IgD-negative memory B cell (primary cell): Measurements from ENCODE around the gene STT3B. TPM values are rescaled to one million over a fixed set of nuclear protein-coding genes. Genes with fewer than 3 reads are reported as not detected.
"Not testable (repeated sequence)": the region's sequence is repeated elsewhere in the genome, so short reads cannot be mapped to it uniquely, and the experiment has no call there.

Experiments used
- H3K27ac Mint-ChIP-seq, 3 donors: one replicate each; pipeline ENCODE4 v1.8.0; 2020 to 2022; ENCODE audit warnings: mild to moderate bottlenecking in 3 of 3, mixed read lengths in 3 of 3, moderate library complexity in 1 of 3
- H3K27me3 Mint-ChIP-seq: one replicate; pipeline ENCODE4 v1.8.0; 2021; ENCODE audit warnings: mixed read lengths
- H3K36me3 Mint-ChIP-seq: one replicate; pipeline ENCODE4 v1.8.0; 2020; ENCODE audit warnings: mild to moderate bottlenecking, mixed read lengths
- H3K4me1 Mint-ChIP-seq, 3 donors: one replicate each; pipeline ENCODE4 v1.8.0; 2020 to 2022; ENCODE audit warnings: mixed read lengths in 3 of 3, mild to moderate bottlenecking in 1 of 3
- H3K4me3 Mint-ChIP-seq, 4 donors: one replicate each; pipeline ENCODE4 v1.8.0; 2020 to 2022; ENCODE audit warnings: mild to moderate bottlenecking in 4 of 4, mixed read lengths in 4 of 4, moderate library complexity in 3 of 4
- H3K9me3 Mint-ChIP-seq, 3 donors: one replicate each; pipeline ENCODE4 v1.8.0; 2020 to 2021; ENCODE audit warnings: mixed read lengths in 3 of 3, mild to moderate bottlenecking in 1 of 3
- polyA plus RNA-seq: library from polyadenylated mRNA; unstranded; fragments of 300-500 nt; fragmentation: Illumina TruSeq; gene quantifications from one replicate; pipeline ENCODE4 v1.2.3, GENCODE V29; 2021

STT3B gene
- polyA plus RNA-seq, 1 donor from 2014 or later: 52.8 TPM

DNA sequence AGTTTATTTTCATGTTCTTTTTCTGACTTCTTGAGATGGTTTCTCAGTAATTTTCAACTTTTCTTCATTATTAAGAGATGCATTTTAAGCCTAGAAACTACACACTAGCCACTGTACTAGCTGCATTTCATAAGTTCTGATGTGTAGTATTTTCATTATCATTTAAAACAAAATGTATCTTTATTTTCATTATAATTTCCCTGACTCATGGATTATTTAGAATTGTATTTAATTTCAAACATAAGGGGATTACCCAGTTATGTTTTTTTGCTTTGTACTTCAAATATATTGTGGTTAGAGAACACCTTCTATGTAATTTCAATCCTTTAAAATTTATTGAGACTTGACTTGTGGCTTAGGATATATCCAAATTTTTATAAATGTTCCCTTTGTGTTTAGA lies 44.5 kb downstream of the STT3B start:
- Mint-ChIP-seq H3K27me3 (no peaks in the 10 kb centered on the region), H3K9me3 (no peaks in the 10 kb centered on the region), H3K4me3 (no peak overlapping the region), H3K36me3 (peaks cover 10% of the 10 kb centered on the region), H3K27ac (no peak overlapping the region), H3K4me1 (peaks cover 21 to 33% (median 28%) of the 10 kb centered on the region in 3 donors)

DNA sequence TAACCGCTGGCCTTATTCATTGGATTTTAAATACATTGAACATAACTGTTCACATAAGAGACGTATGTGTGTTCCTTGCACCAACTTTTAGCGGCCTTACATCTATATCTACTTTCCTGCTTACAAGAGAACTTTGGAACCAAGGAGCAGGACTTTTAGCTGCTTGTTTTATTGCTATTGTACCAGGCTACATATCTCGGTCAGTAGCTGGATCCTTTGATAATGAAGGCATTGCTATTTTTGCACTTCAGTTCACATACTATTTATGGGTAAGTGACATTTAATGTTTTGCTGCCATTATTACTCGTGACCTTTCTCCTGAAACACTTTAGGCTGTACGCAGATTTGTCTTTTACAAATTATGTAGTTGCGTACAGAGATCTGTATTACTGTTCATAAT lies 47.1 kb downstream of the STT3B start:
- peaks cover 24% of the 10 kb centered on the region for H3K36me3 Mint-ChIP-seq
- H3K4me1 Mint-ChIP-seq: peaks cover 20 to 36% (median 27%) of the 10 kb centered on the region in 3 donors
- H3K27me3 Mint-ChIP-seq: no peaks in the 10 kb centered on the region
- no peak overlapping the region for H3K27ac Mint-ChIP-seq
- peaks cover 0 to 4% (median 0%) of the 10 kb centered on the region in 3 donors for H3K9me3 Mint-ChIP-seq
- no peak overlapping the region for H3K4me3 Mint-ChIP-seq

DNA sequence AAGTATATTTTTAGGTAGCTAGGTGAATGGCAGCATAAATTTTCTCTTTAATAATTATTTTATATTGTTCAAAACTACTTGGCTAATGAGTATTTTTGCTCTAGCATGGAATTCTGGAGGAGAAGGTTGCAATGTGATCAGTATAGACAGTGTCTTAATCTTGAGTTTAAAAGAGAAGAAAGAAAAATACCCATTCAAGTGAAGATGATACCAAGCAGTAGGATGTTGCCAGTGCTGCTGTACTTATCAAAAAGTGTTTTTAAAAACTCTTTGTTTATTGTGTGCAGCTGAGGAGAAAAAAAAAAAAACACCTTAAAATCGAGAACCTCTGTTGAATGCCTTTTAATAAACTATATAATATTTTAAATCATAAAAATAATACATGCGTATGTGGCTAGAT lies 47.9 kb downstream of the STT3B start:
- no peaks in the 10 kb centered on the region for H3K27me3 Mint-ChIP-seq
- no peak overlapping the region for H3K27ac Mint-ChIP-seq
- peaks cover 15 to 32% (median 22%) of the 10 kb centered on the region in 3 donors for H3K4me1 Mint-ChIP-seq
- H3K9me3 Mint-ChIP-seq: peaks cover 0 to 4% (median 4%) of the 10 kb centered on the region in 3 donors
- H3K4me3 Mint-ChIP-seq: no peak overlapping the region
- peaks cover 27% of the 10 kb centered on the region for H3K36me3 Mint-ChIP-seq

DNA sequence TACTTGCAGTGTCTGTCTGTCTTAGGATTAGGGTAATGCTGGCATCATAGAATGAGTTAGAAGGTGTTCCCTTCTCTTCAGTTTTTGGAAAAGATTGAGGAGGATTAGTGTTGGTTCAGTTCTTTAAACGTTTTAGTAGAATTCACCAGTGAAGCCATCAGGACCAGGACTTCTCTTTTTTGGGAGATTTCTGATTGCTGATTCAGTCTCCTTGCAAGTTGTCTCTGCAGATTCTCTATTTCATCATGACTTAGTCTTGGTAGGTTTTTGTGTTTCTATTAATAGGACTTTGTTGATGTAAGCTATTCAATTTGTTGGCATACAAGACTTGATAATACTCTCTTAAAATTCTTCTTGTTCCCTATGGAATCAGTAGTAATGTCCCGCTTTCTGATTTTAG lies 48.9 kb downstream of the STT3B start:
- no peaks in the 10 kb centered on the region for H3K27me3 Mint-ChIP-seq
- no peak overlapping the region for H3K4me3 Mint-ChIP-seq
- H3K36me3 Mint-ChIP-seq: peaks cover 32% of the 10 kb centered on the region
- H3K27ac Mint-ChIP-seq: no peak overlapping the region
- peaks cover 13 to 38% (median 22%) of the 10 kb centered on the region in 3 donors for H3K4me1 Mint-ChIP-seq
- H3K9me3 Mint-ChIP-seq: peaks cover 0 to 5% (median 4%) of the 10 kb centered on the region in 3 donors

DNA sequence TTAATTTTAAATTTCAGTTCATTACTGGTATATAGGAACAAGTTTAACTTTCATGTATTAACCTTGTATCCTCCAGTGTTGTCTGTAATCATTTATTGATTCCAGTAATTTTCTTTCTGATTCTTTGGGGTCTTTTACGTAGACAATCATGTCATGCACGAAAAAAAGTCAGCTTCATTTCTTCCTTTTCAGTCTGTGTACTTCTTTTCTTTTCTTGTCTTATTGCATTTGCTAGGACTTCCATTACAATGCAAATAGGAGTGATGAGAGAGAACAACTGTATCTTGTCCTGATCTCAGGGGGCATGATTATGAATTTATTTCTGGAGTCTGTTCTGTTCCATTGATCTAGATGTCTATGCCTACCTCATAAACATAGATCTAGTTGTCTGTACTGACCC lies 56.5 kb downstream of the STT3B start:
- Mint-ChIP-seq H3K4me1 (peaks cover 8 to 27% (median 14%) of the 10 kb centered on the region in 3 donors), H3K36me3 (peaks cover 48% of the 10 kb centered on the region), H3K9me3 (peaks cover 5 to 28% (median 11%) of the 10 kb centered on the region in 3 donors), H3K27me3 (no peaks in the 10 kb centered on the region), H3K27ac (no peak overlapping the region), H3K4me3 (no peak overlapping the region)

DNA sequence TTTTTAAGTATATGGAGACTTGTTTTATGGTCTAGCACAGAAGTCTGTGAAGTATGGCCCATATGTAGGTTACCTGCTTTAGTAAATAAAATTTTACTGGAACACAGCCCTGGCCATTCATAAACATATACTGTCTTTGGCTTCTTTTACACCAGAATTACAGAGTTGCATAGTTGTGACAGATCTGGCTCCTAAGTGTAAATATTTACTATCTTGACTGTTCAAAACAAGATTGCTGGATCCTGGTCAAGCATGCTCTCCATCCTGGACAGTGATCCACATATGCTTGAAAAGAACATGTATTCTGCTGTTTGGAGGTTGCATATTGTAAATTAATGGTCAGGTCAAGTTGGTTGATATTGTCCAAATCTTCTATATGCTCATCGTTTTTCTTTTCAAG lies 57.9 kb downstream of the STT3B start:
- peaks cover 47% of the 10 kb centered on the region for H3K36me3 Mint-ChIP-seq
- H3K27me3 Mint-ChIP-seq: no peaks in the 10 kb centered on the region
- H3K4me3 Mint-ChIP-seq: no peak overlapping the region
- no peak overlapping the region for H3K27ac Mint-ChIP-seq
- peaks cover 16 to 33% (median 16%) of the 10 kb centered on the region in 3 donors for H3K4me1 Mint-ChIP-seq
- peaks cover 5 to 24% (median 11%) of the 10 kb centered on the region in 3 donors for H3K9me3 Mint-ChIP-seq

DNA sequence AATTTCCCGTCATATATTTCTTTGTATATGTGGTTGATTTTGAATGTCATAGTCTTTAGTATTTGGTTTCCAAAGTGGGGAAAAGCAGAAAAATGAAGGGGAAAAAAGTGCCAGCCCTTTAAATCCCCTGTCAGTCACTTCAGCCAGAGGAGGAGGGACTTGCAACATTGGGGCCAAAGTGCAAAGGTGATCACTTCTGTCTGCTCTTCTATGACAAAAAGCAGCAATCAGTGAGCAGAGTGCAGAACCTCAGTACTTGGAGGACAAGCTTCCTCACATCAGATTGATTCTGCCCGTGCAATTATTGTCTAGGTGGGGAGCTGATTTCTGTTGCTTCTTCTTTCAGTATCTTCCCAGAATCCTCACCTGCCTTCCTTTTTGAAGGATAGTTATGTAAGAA lies 60.0 kb downstream of the STT3B start:
- Mint-ChIP-seq H3K36me3 (peaks cover 40% of the 10 kb centered on the region), H3K4me1 (peaks cover 18 to 28% (median 19%) of the 10 kb centered on the region in 3 donors), H3K27ac (no peak overlapping the region), H3K27me3 (no peaks in the 10 kb centered on the region), H3K4me3 (no peak overlapping the region), H3K9me3 (peaks cover 5 to 22% (median 11%) of the 10 kb centered on the region in 3 donors)

DNA sequence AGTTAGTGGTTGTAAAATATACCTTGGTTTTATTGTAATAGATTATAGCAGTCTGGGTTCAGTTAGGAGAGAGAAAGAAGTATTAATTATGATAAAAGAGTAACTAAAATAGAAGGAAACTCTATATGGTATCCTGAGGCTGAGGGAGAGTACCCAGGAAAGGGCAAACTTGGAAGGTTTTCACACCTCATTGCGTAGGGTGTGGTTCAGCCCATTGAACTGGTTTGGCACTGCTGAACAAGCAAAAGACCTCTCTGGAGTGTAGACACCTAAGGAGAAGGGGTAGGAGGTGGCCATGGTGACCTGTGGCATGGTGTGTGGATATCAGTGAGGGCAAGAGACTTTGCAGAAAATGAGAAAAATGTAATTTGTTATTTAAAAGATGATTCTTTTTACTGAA lies 63.5 kb downstream of the STT3B start:
- no peak overlapping the region for H3K27ac Mint-ChIP-seq
- H3K27me3 Mint-ChIP-seq: no peaks in the 10 kb centered on the region
- H3K4me1 Mint-ChIP-seq: peaks cover 17 to 28% (median 18%) of the 10 kb centered on the region in 3 donors
- peaks cover 2 to 7% (median 6%) of the 10 kb centered on the region in 3 donors for H3K9me3 Mint-ChIP-seq
- H3K4me3 Mint-ChIP-seq: no peak overlapping the region
- peaks cover 30% of the 10 kb centered on the region for H3K36me3 Mint-ChIP-seq

DNA sequence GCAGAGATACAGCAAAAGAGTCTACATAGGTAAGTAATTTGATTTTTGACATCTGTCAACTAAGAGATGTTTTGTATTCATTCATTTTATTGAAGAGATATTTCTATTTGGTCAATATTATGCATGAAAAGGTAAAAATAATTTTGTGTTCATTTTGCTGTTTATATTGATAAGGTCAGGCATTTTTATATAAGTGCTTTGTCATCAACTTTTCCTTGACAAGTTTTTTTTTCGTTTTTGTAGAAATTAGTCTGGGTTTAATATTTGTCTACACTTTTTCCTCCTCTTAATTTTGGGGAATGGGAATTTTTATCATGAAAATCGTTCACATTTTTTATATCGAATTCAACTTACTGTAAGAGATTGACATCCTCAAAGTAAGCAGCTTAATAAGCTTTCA lies 67.7 kb downstream of the STT3B start:
- Mint-ChIP-seq H3K36me3 (peaks cover 27% of the 10 kb centered on the region), H3K4me1 (peaks cover 4 to 9% (median 5%) of the 10 kb centered on the region in 3 donors), H3K4me3 (no peak overlapping the region), H3K27me3 (no peaks in the 10 kb centered on the region), H3K27ac (no peak overlapping the region), H3K9me3 (peaks cover 2 to 11% (median 7%) of the 10 kb centered on the region in 3 donors)

DNA sequence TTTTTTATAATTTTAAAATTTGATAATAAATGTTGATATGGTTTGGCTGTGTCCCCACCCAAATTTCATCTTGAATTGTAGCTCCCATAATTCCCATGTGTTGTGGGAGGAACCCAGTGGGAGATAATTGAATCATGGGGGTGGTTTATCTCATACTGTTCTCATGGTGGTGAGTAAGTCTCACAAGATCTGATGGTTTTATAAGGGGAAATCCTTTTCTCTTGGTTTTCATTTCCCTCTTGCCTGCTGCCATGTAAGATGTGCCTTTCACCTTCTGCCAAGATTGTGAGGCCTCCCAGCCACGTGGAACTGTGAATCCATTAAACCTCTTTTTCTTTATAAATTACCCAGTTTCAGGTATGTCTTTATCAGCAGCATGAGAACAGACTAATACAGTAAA lies 72.6 kb downstream of the STT3B start:
- not testable (repeated sequence) for H3K27ac Mint-ChIP-seq, H3K4me1 Mint-ChIP-seq, H3K27me3 Mint-ChIP-seq
- Mint-ChIP-seq H3K36me3 (peaks cover 44% of the 10 kb centered on the region), H3K4me3 (peak overlapping the region in 1 of 4 donors; percentile 30), H3K9me3 (peaks cover 2 to 31% (median 20%) of the 10 kb centered on the region in 3 donors)

DNA sequence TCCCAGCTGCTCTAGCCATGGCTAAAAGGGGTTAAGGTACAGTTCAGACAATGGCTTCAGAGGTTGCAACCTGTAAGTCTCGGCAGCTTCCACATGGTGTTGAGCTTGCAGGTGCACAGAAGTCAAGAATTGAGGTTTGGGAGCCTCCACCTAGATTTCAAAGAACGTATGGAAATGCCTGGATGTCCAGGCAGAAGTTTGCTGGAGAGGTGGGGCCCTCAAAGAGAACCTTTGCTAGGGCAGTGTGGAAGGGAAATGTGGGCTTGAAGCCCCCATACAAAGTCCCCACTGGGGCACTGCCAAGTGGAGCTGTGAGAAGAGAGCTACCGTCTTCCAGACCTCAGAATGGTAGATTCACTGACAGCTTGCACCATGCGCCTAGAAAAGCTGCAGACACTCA lies 73.7 kb downstream of the STT3B start:
- H3K9me3 Mint-ChIP-seq: peaks cover 2 to 31% (median 18%) of the 10 kb centered on the region in 3 donors
- H3K4me1 Mint-ChIP-seq: peaks cover 6 to 13% (median 9%) of the 10 kb centered on the region in 3 donors
- H3K27ac Mint-ChIP-seq: peak overlapping the region in 1 of 3 donors; percentile 31
- H3K27me3 Mint-ChIP-seq: no peaks in the 10 kb centered on the region
- H3K4me3 Mint-ChIP-seq: no peak overlapping the region
- H3K36me3 Mint-ChIP-seq: peaks cover 42% of the 10 kb centered on the region

DNA sequence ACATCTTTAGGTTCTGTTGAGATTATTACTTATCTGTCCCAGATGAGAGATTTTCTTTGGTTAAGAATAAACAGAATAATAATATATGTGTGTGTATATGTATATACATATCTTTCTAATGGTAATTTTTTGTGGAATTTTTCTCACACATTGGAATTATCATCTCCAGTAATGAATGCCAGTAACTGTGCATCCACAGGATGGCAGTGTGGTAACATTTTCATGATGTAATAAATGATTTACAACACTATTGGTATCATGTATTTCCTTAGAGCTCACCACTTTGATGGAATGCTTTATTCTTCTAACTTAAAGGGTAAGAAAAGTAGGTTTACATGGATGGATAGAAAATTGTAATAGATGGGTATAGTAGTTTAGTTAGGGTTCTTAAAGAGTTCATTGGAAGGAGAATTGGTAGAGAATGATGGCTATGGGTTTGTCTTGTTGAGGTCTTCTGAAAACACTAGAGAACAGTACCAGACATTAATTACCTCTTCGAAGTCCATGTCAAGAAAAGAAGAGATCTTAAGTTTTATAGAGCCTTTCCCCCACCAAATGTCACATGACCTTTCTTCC lies 78.1 kb downstream of the STT3B start:
- peaks cover 0 to 17% (median 9%) of the 10 kb centered on the region in 3 donors for H3K9me3 Mint-ChIP-seq
- H3K4me3 Mint-ChIP-seq: no peak overlapping the region
- H3K36me3 Mint-ChIP-seq: peaks cover 26% of the 10 kb centered on the region
- H3K27ac Mint-ChIP-seq: no peak overlapping the region
- H3K27me3 Mint-ChIP-seq: no peaks in the 10 kb centered on the region
- H3K4me1 Mint-ChIP-seq: peaks cover 11 to 32% (median 18%) of the 10 kb centered on the region in 3 donors

DNA sequence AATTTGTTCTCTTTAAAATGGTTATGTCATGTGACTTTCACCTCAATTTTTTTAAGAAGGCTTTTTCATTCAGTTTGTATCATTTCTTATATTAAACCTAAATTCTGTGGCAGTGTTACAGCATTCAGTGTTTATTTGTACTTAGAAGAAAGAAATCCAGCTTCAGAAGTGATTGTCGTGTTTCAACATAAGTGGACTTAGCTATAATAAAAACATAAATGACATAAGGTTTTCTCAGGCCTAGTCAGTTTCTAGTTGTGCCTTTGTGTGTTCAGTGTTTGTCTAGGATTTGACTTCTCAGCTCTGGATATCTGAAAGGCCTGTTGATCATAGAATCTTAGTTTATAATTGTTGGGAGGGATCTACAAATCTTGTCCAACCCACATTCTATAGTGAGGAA lies 80.5 kb downstream of the STT3B start:
- peaks cover 0 to 3% (median 0%) of the 10 kb centered on the region in 3 donors for H3K9me3 Mint-ChIP-seq
- H3K27ac Mint-ChIP-seq: peak overlapping the region in 1 of 3 donors; percentile 29
- H3K4me1 Mint-ChIP-seq: peaks cover 11 to 28% (median 18%) of the 10 kb centered on the region in 3 donors
- H3K4me3 Mint-ChIP-seq: no peak overlapping the region
- peaks cover 15% of the 10 kb centered on the region for H3K36me3 Mint-ChIP-seq
- H3K27me3 Mint-ChIP-seq: no peaks in the 10 kb centered on the region

DNA sequence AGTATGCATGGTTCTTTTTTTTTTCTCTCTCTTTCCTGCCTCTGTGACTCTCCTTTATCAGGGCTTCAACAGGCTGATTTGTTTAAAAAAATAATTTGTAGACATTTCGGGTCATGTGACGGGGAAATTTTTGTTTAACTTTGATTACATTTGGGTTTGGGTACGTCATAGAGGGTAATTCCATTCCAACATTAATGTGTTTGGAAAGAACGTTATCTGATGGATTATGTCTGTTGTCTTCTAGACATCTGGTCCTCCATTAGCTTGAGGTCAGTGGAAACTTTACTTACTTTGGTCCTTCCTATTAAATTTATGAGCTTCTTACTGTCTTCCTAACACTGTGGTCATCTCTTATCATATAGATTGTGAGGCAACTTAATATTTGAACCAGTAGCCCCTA lies 80.9 kb downstream of the STT3B start:
- no peak overlapping the region for H3K27ac Mint-ChIP-seq
- no peaks in the 10 kb centered on the region for H3K9me3 Mint-ChIP-seq
- no peak overlapping the region for H3K4me3 Mint-ChIP-seq
- H3K4me1 Mint-ChIP-seq: peaks cover 11 to 28% (median 18%) of the 10 kb centered on the region in 3 donors
- no peaks in the 10 kb centered on the region for H3K27me3 Mint-ChIP-seq
- peaks cover 10% of the 10 kb centered on the region for H3K36me3 Mint-ChIP-seq

DNA sequence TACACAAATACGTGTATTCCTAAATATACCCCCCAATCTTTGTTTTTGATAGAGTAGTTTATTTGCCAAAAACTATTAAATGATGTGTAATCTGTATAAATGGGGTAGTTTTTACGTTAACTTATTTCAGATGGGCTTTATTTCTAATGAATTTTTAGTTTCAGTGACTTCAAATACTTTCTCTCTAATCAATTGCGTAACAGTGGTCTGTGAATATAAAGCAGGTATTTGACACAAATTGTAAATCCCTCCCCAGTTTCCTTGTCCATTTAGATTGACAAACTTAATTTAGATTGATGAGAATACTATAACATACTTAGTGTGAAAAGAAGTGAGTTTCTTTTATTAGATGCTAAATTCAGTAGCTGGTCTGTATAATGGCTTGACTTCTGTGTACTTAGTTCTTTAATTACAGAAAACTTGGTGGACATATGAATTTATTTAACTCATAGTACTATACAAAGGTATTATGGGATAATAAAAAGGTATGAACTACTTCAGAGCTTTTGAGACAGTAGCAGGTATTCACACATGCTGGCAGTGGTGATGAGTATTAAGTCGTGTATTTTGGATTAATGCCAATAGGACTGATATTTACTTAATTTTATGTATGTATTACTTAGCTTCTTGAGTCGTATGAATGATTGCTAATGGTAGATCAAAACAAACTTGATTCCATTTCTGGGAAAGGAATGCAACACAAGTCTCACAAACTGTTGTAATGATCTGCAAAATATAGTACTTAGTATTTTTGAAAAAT lies 81.6 kb downstream of the STT3B start:
- peaks cover 8% of the 10 kb centered on the region for H3K36me3 Mint-ChIP-seq
- no peak overlapping the region for H3K27ac Mint-ChIP-seq
- no peaks in the 10 kb centered on the region for H3K27me3 Mint-ChIP-seq
- no peak overlapping the region for H3K4me3 Mint-ChIP-seq
- H3K4me1 Mint-ChIP-seq: peaks cover 11 to 28% (median 18%) of the 10 kb centered on the region in 3 donors
- no peaks in the 10 kb centered on the region for H3K9me3 Mint-ChIP-seq
